ENCODE results near the gene XRCC5.

GRCh38 chr2:216183462-216183861, 74.3 kb downstream of the XRCC5 start:
- TF ChIP-seq POLR2AphosphoS5 (IDR thresholded peaks at IDR 0.05; ENCODE audit: low read depth, low read length) (no peak), JUND (IDR thresholded peaks at IDR 0.05) (no peak)

Measured in HCT116 (cell line).